Breast epithelium (tissue), 4 donors: ENCODE results near the gene DSG3. TPM values are rescaled to one million over a fixed set of nuclear protein-coding genes. Genes with fewer than 3 reads are reported as not detected.

Experiments used
- DNase-seq, 2 donors: peaks; one replicate each; pipeline ENCODE4 v3.0.0-alpha.2; 2019; ENCODE audit warnings: low spot score in 2 of 2
- H3K27ac ChIP-seq, 2 donors: fragments of 200-600 bp; sonication (generic) in 1 of 2; one replicate each; pipeline ENCODE4 v1.5.1; 2016 to 2019; ENCODE audit warnings: mild to moderate bottlenecking in 1 of 2
- H3K27me3 ChIP-seq, 2 donors: fragments of 200-600 bp; sonication (generic) in 1 of 2; one replicate each; pipeline versions ENCODE4 v1.5.1 to v1.6.0; 2017 to 2019; ENCODE audit warnings: control low read depth in 1 of 2, mild to moderate bottlenecking in 1 of 2
- H3K36me3 ChIP-seq: fragments of 200-600 bp; one replicate; pipeline ENCODE4 v1.5.1; 2019
- H3K4me1 ChIP-seq, 2 donors: fragments of 200-600 bp; sonication (generic); one replicate each; pipeline ENCODE4 v1.5.1; 2016 to 2019; ENCODE audit warnings: control low read depth in 1 of 2
- H3K4me3 ChIP-seq, 3 donors: fragments of 200-600 bp; sonication (generic); 1 replicate in 2 of 3; 2 replicates in 1 of 3; pipeline ENCODE4 v1.5.1; 2016 to 2019; ENCODE audit warnings: mild to moderate bottlenecking in 3 of 3, moderate library complexity in 2 of 3
- H3K9me3 ChIP-seq, 2 donors: fragments of 200-600 bp; sonication (generic) in 1 of 2; one replicate each; pipeline ENCODE4 v1.5.1; 2016 to 2019; ENCODE audit warnings: control low read depth in 1 of 2
- CTCF ChIP-seq, 3 donors: fragments of 450-650 bp; IDR thresholded peaks; one replicate each; pipeline ENCODE4 v1.5.1; 2016 to 2017; ENCODE audit warnings: antibody characterized with exemption in 3 of 3, mild to moderate bottlenecking in 3 of 3, moderate library complexity in 3 of 3
- POLR2A ChIP-seq: fragments of 450-650 bp; IDR thresholded peaks from one replicate; pipeline ENCODE4 v1.6.1; 2016; ENCODE audit warnings: antibody characterized with exemption, mild to moderate bottlenecking, moderate library complexity
- POLR2AphosphoS5 ChIP-seq, 3 donors: sonication (generic); formaldehyde crosslinking; IDR thresholded peaks; one replicate each; pipeline ENCODE4 v1.6.1; 2017; ENCODE audit warnings: antibody characterized with exemption in 3 of 3
- intact Hi-C: fragments of 100-400 bp; cut with DNase I; formaldehyde crosslinking; loops from one replicate; pipeline ENCODE4 v1.15.1; 2023; ENCODE audit warnings: low total_unique reads
- total RNA-seq, 3 donors: library from RNA; depleted of rRNA; stranded (reverse); fragments of >200 nt; gene quantifications; one replicate each; pipeline ENCODE4 v1.1.0, GENCODE V29; 2016

The DSG3 gene
- total RNA-seq, 3 donors from 2014 or later, result 21.0 to 40.1 TPM; not detected in 1

- Histone ChIP-seq H3K4me1 (peaks cover 0 to 4% of the 10 kb centered on the region in 2 donors), H3K27me3 (no peaks in the 10 kb centered on the region), H3K9me3 (no peaks in the 10 kb centered on the region), H3K4me3 (peak overlapping the region; percentile 55 to 78 (median 77)), H3K27ac (peak overlapping the region; percentile 94 to 97), H3K36me3 (no peaks in the 10 kb centered on the region)
- no peak for TF ChIP-seq POLR2AphosphoS5 (IDR thresholded peaks at IDR 0.05)
- TF ChIP-seq CTCF (IDR thresholded peaks at IDR 0.05), result no peak
- no peak for TF ChIP-seq POLR2A
- DNase-seq, result no peak
- intact Hi-C loops, result no loop called here
These were observed 51.3 kb downstream of the DSG3 start for GRCh38 chr18:31498574-31499524.

GRCh38 chr18:31500051-31500688, 52.6 kb downstream of the DSG3 start:
- no peaks in the 10 kb centered on the region for H3K9me3 ChIP-seq
- TF ChIP-seq POLR2AphosphoS5 (IDR thresholded peaks at IDR 0.05) (no peak), POLR2A (no peak), CTCF (IDR thresholded peaks at IDR 0.05) (no peak)

GRCh38 chr18:31503011-31503410, 55.5 kb downstream of the DSG3 start:
- Histone ChIP-seq H3K27me3 (no peaks in the 10 kb centered on the region), H3K9me3 (peaks cover 0 to 4% of the 10 kb centered on the region in 2 donors), H3K27ac (no peak overlapping the region), H3K4me3 (no peak overlapping the region), H3K4me1 (peaks cover 0 to 4% of the 10 kb centered on the region in 2 donors), H3K36me3 (no peaks in the 10 kb centered on the region)
- DNase-seq, result no peak
- intact Hi-C loops, result no loop called here
- no peak for TF ChIP-seq POLR2AphosphoS5 (IDR thresholded peaks at IDR 0.05)
- no peak for TF ChIP-seq POLR2A
- TF ChIP-seq CTCF (IDR thresholded peaks at IDR 0.05), result no peak

More at GRCh38 chr18:31500051-31500688, 52.6 kb downstream of the DSG3 start:
- DNase-seq, result no peak
- Histone ChIP-seq H3K4me1 (peaks cover 0 to 4% of the 10 kb centered on the region in 2 donors), H3K4me3 (no peak overlapping the region), H3K27ac (no peak overlapping the region), H3K36me3 (no peaks in the 10 kb centered on the region), H3K27me3 (no peaks in the 10 kb centered on the region)
- intact Hi-C loops, result no loop called here

GRCh38 chr18:31504455-31505147, 57.1 kb downstream of the DSG3 start:
- Histone ChIP-seq H3K4me3 (no peak overlapping the region), H3K27ac (peak overlapping the region in 1 of 2 donors; percentile 12), H3K27me3 (no peaks in the 10 kb centered on the region), H3K4me1 (peaks cover 0 to 4% of the 10 kb centered on the region in 2 donors), H3K36me3 (no peaks in the 10 kb centered on the region), H3K9me3 (peaks cover 0 to 4% of the 10 kb centered on the region in 2 donors)
- TF ChIP-seq POLR2A, result no peak
- TF ChIP-seq POLR2AphosphoS5 (IDR thresholded peaks at IDR 0.05), result no peak
- no peak for TF ChIP-seq CTCF (IDR thresholded peaks at IDR 0.05)
- no peak for DNase-seq
- intact Hi-C loops, result no loop called here
